ENCODE results near the gene STARD8.

Gene STARD8

DNA sequence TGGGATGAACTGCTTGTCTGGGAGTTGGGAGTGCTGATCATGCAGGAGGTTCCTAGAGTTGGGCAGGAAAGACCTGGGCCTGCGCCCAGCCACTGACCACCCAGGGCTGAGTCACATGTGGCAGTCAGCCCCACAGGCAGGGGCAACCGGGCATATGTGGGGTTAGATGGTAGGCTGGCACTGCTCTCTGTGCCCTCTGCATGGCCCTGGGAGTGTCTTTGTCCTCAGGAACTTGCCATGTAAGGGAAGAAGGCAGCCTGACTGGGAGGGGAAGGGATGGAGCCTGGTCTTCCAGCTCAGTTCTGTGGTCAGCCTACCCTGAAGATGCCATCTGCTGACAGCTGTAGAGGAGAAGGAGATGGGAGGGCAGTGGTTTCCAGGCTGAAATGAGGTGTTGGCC lies 111.2 kb downstream of the STARD8 start:
- H3K9me3 ChIP-seq (ENCODE audit: low read length): no peaks in the 10 kb centered on the region
- no peak overlapping the region for H3K4me2 ChIP-seq (ENCODE audit: low read length)
- H3K36me3 ChIP-seq (ENCODE audit: insufficient read depth, low read length): no peaks in the 10 kb centered on the region
- H3K9me2 ChIP-seq (ENCODE audit: low read depth, low read length): no peaks in the 10 kb centered on the region
- no peaks in the 10 kb centered on the region for H3K79me2 ChIP-seq (ENCODE audit: insufficient read depth, low read length)
- H2AFZ ChIP-seq (ENCODE audit: low read length): no peak overlapping the region
- H4K20me1 ChIP-seq (ENCODE audit: insufficient read depth, low read length): no peaks in the 10 kb centered on the region
- H3K27me3 ChIP-seq (ENCODE audit: insufficient read depth, low read length): no peaks in the 10 kb centered on the region
- TF ChIP-seq, protein P1, sequence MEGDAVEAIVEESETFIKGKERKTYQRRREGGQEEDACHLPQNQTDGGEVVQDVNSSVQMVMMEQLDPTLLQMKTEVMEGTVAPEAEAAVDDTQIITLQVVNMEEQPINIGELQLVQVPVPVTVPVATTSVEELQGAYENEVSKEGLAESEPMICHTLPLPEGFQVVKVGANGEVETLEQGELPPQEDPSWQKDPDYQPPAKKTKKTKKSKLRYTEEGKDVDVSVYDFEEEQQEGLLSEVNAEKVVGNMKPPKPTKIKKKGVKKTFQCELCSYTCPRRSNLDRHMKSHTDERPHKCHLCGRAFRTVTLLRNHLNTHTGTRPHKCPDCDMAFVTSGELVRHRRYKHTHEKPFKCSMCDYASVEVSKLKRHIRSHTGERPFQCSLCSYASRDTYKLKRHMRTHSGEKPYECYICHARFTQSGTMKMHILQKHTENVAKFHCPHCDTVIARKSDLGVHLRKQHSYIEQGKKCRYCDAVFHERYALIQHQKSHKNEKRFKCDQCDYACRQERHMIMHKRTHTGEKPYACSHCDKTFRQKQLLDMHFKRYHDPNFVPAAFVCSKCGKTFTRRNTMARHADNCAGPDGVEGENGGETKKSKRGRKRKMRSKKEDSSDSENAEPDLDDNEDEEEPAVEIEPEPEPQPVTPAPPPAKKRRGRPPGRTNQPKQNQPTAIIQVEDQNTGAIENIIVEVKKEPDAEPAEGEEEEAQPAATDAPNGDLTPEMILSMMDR (IDR thresholded peaks at IDR 0.05; ENCODE audit: low read length): no peak
- TF ChIP-seq EZH2 (IDR thresholded peaks at IDR 0.05; ENCODE audit: borderline replicate concordance, low read length): no peak
- H3K27ac ChIP-seq (ENCODE audit: low read depth, low read length, poor library complexity, severe bottlenecking): no peak overlapping the region
- H3F3A ChIP-seq (ENCODE audit: insufficient read depth, low read length): no peaks in the 10 kb centered on the region
- H3K9ac ChIP-seq (ENCODE audit: low read length): no peak overlapping the region
- no peaks in the 10 kb centered on the region for H3K4me1 ChIP-seq (ENCODE audit: insufficient read depth, low read length, severe bottlenecking)
- H3K4me3 ChIP-seq (ENCODE audit: low read depth, low read length, poor library complexity, severe bottlenecking): no peak overlapping the region

DNA sequence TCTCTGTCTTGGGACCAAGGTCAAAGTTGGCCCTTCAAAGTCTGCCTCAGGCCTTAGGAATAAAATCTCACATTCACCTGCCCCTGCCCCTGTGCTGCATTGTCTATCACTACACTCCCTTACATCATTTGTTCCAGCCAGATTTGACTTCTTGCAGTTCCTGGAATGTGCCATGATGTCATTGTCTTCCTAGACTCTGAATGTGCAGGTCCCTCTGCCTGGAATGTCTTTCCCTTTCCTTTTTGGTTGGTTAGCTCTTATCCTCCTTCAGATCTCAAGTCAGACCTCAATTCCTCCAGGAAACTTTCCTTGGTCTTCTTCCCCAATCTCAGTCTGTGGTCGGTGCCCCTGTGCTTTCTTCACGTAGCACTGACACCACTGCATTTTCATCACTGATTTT lies 113.6 kb downstream of the STARD8 start:
- Histone ChIP-seq H2AFZ (ENCODE audit: low read length) (no peak overlapping the region), H4K20me1 (ENCODE audit: insufficient read depth, low read length) (no peaks in the 10 kb centered on the region), H3K9me2 (ENCODE audit: low read depth, low read length) (no peaks in the 10 kb centered on the region), H3K9ac (ENCODE audit: low read length) (no peak overlapping the region), H3K27ac (ENCODE audit: low read depth, low read length, poor library complexity, severe bottlenecking) (no peak overlapping the region), H3K36me3 (ENCODE audit: insufficient read depth, low read length) (no peaks in the 10 kb centered on the region), H3K4me3 (ENCODE audit: low read depth, low read length, poor library complexity, severe bottlenecking) (no peak overlapping the region), H3K27me3 (ENCODE audit: insufficient read depth, low read length) (no peaks in the 10 kb centered on the region), H3K9me3 (ENCODE audit: low read length) (no peaks in the 10 kb centered on the region), H3K4me1 (ENCODE audit: insufficient read depth, low read length, severe bottlenecking) (no peaks in the 10 kb centered on the region), H3K4me2 (ENCODE audit: low read length) (no peak overlapping the region), H3F3A (ENCODE audit: insufficient read depth, low read length) (no peaks in the 10 kb centered on the region), H3K79me2 (ENCODE audit: insufficient read depth, low read length) (no peaks in the 10 kb centered on the region)
- TF ChIP-seq, protein P1 (IDR thresholded peaks at IDR 0.05; ENCODE audit: low read length): no peak
- TF ChIP-seq EZH2 (IDR thresholded peaks at IDR 0.05; ENCODE audit: borderline replicate concordance, low read length): no peak

DNA sequence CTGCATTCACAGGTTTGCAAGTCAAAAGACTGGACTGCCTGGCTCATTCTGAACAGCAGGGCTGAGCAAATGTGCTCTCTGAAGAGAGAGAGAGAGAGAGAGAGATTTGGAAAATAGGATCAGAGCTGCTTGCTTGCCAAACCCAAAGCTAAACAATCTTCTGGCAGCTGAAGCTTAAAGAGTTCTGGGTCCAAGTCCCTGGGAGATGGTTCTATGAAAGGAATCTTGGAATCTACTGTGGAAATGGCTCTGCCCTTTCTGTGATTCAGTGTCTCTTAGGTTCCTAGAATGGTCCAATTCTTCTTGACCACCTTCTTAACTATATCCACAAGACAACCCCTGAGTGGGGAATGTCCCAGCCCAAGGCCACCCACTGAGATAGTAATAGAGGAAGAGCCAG lies 115.3 kb downstream of the STARD8 start:
- no peak overlapping the region for H2AFZ ChIP-seq (ENCODE audit: low read length)
- TF ChIP-seq, protein P1 (IDR thresholded peaks at IDR 0.05; ENCODE audit: low read length): no peak
- TF ChIP-seq EZH2 (IDR thresholded peaks at IDR 0.05; ENCODE audit: borderline replicate concordance, low read length): no peak

More for the DNA sequence above, 115.3 kb downstream of the STARD8 start:
- H3K4me3 ChIP-seq (ENCODE audit: low read depth, low read length, poor library complexity, severe bottlenecking): no peak overlapping the region
- no peaks in the 10 kb centered on the region for H3K9me3 ChIP-seq (ENCODE audit: low read length)
- H3K9ac ChIP-seq (ENCODE audit: low read length): no peak overlapping the region
- H3K4me1 ChIP-seq (ENCODE audit: insufficient read depth, low read length, severe bottlenecking): no peaks in the 10 kb centered on the region
- H3K27ac ChIP-seq (ENCODE audit: low read depth, low read length, poor library complexity, severe bottlenecking): no peak overlapping the region
- no peaks in the 10 kb centered on the region for H3K36me3 ChIP-seq (ENCODE audit: insufficient read depth, low read length)
- no peaks in the 10 kb centered on the region for H3K9me2 ChIP-seq (ENCODE audit: low read depth, low read length)
- no peaks in the 10 kb centered on the region for H3F3A ChIP-seq (ENCODE audit: insufficient read depth, low read length)
- H3K79me2 ChIP-seq (ENCODE audit: insufficient read depth, low read length): no peaks in the 10 kb centered on the region
- no peaks in the 10 kb centered on the region for H4K20me1 ChIP-seq (ENCODE audit: insufficient read depth, low read length)
- H3K27me3 ChIP-seq (ENCODE audit: insufficient read depth, low read length): no peaks in the 10 kb centered on the region
- no peak overlapping the region for H3K4me2 ChIP-seq (ENCODE audit: low read length)
